Measurements from ENCODE around the gene ASS1.

Gene ASS1

DNA sequence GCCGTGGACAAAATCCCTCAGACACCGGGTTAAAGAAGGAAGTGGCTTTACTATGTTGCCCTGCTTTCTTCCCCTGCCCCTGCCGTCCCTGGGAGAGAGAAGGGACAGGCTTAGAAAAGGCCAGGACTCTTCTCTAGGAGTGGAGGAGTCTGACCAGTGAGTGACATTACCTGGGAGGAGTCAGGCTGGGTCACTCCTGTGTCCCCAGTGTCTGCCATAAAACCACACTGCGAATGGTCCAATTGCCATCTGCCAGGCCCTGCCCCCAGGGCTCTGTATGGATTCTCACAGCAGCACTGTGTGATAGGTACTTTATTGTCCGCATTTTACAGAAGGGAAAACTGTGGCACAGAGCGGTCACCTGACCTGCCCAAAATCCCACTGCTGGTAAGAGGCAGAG, 103.3 kb downstream of the ASS1 start:
- FAIRE-seq, result no peak
- DNase-seq (ENCODE audit: extremely low spot score, insufficient read length, low read depth), result no peak

DNA sequence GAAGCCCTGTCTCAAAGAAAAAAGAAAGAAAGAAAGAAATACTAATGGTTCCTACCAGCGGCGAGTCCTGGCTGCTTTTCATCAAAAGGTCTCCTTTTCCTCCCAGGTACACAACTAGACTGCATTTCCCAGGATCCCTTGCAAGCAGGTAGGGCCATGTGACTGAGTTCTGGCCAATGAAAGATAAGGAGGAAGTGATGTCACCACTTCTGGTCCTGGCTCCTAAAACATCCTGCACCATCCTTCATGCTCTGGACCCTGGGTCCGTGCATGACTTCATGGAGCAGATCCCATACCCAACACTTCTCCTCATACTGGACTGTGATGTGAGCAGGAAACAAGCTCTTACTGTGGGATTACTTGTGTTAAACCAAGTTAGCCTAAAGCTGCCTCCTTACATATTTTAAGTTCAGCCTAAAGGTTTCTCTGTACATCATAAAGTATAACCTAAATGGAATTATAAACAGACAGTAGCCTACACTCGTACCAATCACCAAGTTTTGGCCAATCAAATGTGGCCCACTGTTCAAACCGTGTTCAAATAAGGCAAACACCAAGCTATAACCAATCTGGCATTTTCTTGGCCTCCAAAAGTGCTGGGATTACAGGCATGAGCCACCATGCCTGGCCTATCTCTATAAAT, 104.5 kb downstream of the ASS1 start:
- FAIRE-seq (no peak), DNase-seq (ENCODE audit: extremely low spot score, insufficient read length, low read depth) (no peak)

Data from GM18507 (cell line).